Measurements from ENCODE around the gene CPNE2.

DNA sequence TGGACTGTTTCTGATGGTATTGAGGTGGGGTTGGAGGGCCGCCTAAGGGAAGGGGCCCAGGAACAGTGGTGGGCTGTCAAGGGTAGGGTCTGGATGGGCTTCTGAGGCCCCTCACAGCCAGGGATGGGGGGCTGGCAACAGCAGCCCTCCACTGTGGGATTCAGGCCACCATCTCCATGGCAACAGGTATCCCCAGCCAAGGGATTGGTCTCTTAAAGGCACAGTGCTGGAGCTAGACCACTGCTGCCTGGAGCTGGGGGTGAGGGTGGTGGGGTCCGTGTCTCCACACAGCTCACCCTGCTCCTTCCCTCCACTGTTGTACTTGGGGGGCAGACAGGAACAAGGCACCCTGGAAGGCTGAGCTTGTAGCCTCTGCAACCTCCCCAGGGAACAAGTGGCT is 51.6 kb downstream of the CPNE2 start:
- TF ChIP-seq, protein P1, sequence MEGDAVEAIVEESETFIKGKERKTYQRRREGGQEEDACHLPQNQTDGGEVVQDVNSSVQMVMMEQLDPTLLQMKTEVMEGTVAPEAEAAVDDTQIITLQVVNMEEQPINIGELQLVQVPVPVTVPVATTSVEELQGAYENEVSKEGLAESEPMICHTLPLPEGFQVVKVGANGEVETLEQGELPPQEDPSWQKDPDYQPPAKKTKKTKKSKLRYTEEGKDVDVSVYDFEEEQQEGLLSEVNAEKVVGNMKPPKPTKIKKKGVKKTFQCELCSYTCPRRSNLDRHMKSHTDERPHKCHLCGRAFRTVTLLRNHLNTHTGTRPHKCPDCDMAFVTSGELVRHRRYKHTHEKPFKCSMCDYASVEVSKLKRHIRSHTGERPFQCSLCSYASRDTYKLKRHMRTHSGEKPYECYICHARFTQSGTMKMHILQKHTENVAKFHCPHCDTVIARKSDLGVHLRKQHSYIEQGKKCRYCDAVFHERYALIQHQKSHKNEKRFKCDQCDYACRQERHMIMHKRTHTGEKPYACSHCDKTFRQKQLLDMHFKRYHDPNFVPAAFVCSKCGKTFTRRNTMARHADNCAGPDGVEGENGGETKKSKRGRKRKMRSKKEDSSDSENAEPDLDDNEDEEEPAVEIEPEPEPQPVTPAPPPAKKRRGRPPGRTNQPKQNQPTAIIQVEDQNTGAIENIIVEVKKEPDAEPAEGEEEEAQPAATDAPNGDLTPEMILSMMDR (conservative IDR thresholded peaks at IDR 0.05), result no peak
- no peak for TF ChIP-seq EZH2 (IDR thresholded peaks at IDR 0.05; ENCODE audit: low read depth)
